Colonic mucosa (tissue), 4 donors: ENCODE data around the gene PDIA2. TPM values are rescaled to one million over a fixed set of nuclear protein-coding genes. Genes with fewer than 3 reads are reported as not detected.

Experiments used
- DNase-seq: peaks from one replicate; pipeline ENCODE4 v3.0.0-alpha.2; 2020
- H3K27ac ChIP-seq: fragments of 200-600 bp; one replicate; pipeline ENCODE4 v1.8.0; 2021
- H3K27me3 ChIP-seq: fragments of 200-600 bp; one replicate; pipeline ENCODE4 v1.8.0; 2021
- H3K36me3 ChIP-seq: fragments of 200-600 bp; one replicate; pipeline ENCODE4 v1.8.0; 2021
- H3K4me1 ChIP-seq: fragments of 200-600 bp; one replicate; pipeline ENCODE4 v1.8.0; 2021; ENCODE audit warnings: mild to moderate bottlenecking
- H3K4me3 ChIP-seq: fragments of 200-600 bp; one replicate; pipeline ENCODE4 v1.8.0; 2021
- H3K9ac ChIP-seq, 2 donors: one replicate each; pipeline ENCODE4 v1.7.0; 2013; ENCODE audit warnings: control low read depth in 2 of 2, low read depth in 2 of 2, low read length in 2 of 2
- H3K9me3 ChIP-seq: fragments of 200-600 bp; one replicate; pipeline ENCODE4 v1.8.0; 2021
- CTCF ChIP-seq: fragments of 200-600 bp; IDR thresholded peaks from one replicate; pipeline ENCODE4 v1.8.0; 2022; ENCODE audit warnings: antibody characterized with exemption, mild to moderate bottlenecking
- intact Hi-C: fragments of 100-400 bp; cut with DNase I; formaldehyde crosslinking; loops from one replicate; pipeline ENCODE4 v1.14.1; 2022
- total RNA-seq, 2 donors: library from RNA; stranded (reverse); fragmentation: NEBNext Ultra II Directional in 1 of 2; extraction: Animal tissue kit (Norgen Biotek cat#: 25700) in 1 of 2; gene quantifications; one replicate each; pipeline ENCODE4 v1.2.1, GENCODE V29; 2021
- donor health status: healthy.
- donor health status: DM: no; HTN: no; CAD: no.
- donor health status: DM: no; HTN: no; CAD: no.

PDIA2 gene
- total RNA-seq, 2 donors from 2014 or later, result 1.4 to 2.6 TPM

GRCh38 chr16:273547-274421 lies 9.2 kb upstream of the PDIA2 start:
- Histone ChIP-seq H3K9ac (no peak overlapping the region), H3K27me3 (peaks cover 7% of the 10 kb centered on the region), H3K9me3 (no peaks in the 10 kb centered on the region), H3K27ac (no peak overlapping the region), H3K4me1 (peaks cover 3% of the 10 kb centered on the region), H3K36me3 (no peaks in the 10 kb centered on the region), H3K4me3 (no peak overlapping the region)
- no peak for TF ChIP-seq CTCF
- DNase-seq, result peak; percentile 80
- intact Hi-C loops, result no loop called here

GRCh38 chr16:275041-275641 lies 7.8 kb upstream of the PDIA2 start:
- Histone ChIP-seq H3K4me3 (peak overlapping the region; percentile 22), H3K4me1 (no peaks in the 10 kb centered on the region), H3K36me3 (no peaks in the 10 kb centered on the region), H3K9me3 (no peaks in the 10 kb centered on the region), H3K9ac (peak overlapping the region in 1 of 2 donors; percentile 26), H3K27me3 (peaks cover 18% of the 10 kb centered on the region), H3K27ac (no peak overlapping the region)
- no peak for DNase-seq
- no peak for TF ChIP-seq CTCF
- intact Hi-C loops, result no loop called here

- Histone ChIP-seq H3K9ac (peak within 1 kb of the TSS in 1 of 2 donors; percentile 26), H3K4me3 (peak within 1 kb of the TSS; percentile 22), H3K36me3 (no peaks in the 10 kb centered on the region), H3K9me3 (no peaks in the 10 kb centered on the region), H3K27me3 (peaks cover 21% of the 10 kb centered on the region), H3K4me1 (no peaks in the 10 kb centered on the region), H3K27ac (no peak within 1 kb of the TSS)
- no peak for TF ChIP-seq CTCF
- intact Hi-C loops, result no loop called here
- no peak for DNase-seq
Measured at GRCh38 chr16:275786-276232, 7.2 kb upstream of the PDIA2 start, which contains the start of gene RGS11. Gene RGS11 (minus strand): TSS chr16:275944. CDS start chr16:275911, 33 bp downstream.

GRCh38 chr16:276426-277077 lies 6.4 kb upstream of the PDIA2 start:
- Histone ChIP-seq H3K9ac (no peak overlapping the region), H3K9me3 (no peaks in the 10 kb centered on the region), H3K4me3 (no peak overlapping the region), H3K27me3 (peaks cover 29% of the 10 kb centered on the region), H3K36me3 (no peaks in the 10 kb centered on the region), H3K4me1 (no peaks in the 10 kb centered on the region), H3K27ac (no peak overlapping the region)
- no peak for DNase-seq
- intact Hi-C loops, result no loop called here
- TF ChIP-seq CTCF, result no peak

- H3K4me1 ChIP-seq, result no peaks in the 10 kb centered on the region
- H3K9ac ChIP-seq, result no peak overlapping the region
- H3K9me3 ChIP-seq, result no peaks in the 10 kb centered on the region
- no peaks in the 10 kb centered on the region for H3K36me3 ChIP-seq
- DNase-seq, result no peak
- H3K27ac ChIP-seq, result no peak overlapping the region
- intact Hi-C loops, result no loop called here
- H3K4me3 ChIP-seq, result no peak overlapping the region
- peaks cover 39% of the 10 kb centered on the region for H3K27me3 ChIP-seq
- TF ChIP-seq CTCF, result no peak
Measured at GRCh38 chr16:278863-279366, 4.0 kb upstream of the PDIA2 start.
